NOMO-1 treated with DMSO at 0.1 percent for 48 hours (cell line): Measurements from ENCODE around the gene MAGI2.

Source experiments
- DNase-seq: peaks from one replicate; lab custom pipeline; 2025; ENCODE audit not compliant: unreplicated experiment; lab: John Stamatoyannopoulos, UW

Gene MAGI2

DNA sequence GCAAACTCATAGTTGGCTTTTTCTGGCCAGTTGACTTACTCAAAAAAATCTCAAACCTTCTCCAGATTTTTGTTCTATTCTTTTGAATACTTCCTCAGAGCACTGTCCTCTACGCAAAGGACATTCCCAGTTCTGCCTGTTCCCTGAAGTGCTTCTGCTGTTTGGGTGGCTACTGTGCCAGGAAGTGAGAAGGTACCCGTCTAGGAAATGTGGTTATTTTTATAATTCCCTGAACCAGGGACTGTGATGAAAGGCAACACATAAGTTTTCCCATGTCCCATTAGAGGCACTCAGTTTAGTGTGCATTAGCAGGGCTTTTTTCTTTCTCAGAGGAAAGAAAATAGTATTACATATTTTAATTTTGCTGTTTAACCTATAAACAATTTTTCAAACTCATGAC is 1284.6 kb downstream of the MAGI2 start:
- DNase-seq, result no peak

DNA sequence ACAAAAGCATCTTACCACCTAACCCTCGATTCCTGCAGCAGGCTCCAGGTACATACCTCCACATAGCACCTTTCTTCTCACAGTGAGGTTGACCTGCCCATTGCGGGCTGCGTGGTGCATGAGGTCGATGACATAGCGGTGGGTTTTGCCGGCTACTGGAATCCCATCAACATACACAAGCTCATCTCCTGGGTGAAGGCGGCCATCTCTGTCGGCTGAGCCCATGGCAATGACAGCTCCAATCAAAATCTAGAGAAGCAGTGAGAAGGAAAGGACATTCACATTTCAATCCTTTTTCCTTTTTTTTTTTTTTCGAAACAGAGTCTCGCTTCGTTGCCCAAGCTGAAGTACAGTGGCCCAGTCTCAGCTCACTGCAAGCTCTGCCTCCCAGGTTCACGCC is 1285.6 kb downstream of the MAGI2 start:
- DNase-seq, result no peak

DNA sequence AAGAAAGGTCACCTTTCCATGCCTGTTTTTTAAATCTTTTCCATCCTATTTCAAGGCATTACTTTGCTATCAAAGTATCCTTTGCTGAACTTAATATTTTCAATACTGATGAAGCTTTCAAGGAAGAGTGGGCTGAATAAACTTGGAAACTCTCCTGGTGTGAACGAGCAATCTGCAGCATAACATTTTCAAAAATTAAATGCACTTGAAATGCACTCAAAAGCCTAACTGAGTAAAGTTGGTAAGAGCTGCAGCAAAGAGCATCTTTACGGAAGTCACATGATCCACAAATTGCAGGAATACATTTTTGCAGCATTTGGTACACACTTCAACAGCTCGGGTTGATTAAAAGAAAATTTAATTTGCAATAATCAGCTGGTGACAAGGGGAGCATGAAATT is 1287.6 kb downstream of the MAGI2 start:
- no peak for DNase-seq

DNA sequence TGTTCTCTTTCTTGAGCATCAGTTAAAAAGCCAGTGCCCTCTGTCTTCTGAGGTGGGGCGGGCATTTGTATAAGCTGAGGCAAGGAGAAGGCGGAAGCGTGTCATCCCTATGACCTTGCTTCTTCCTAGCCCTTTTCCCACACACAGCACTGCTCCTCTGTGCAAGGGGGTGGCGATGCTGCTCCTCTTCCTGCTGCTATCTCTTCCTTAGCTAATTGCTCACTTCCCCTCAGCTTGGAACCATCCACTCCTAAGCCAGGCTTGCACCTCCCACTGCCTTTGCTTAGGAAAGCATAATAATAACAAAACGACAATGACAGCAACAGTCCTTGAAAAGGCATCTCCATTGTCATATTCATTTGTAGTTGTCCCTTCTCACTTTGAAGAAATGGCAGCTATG is 1288.0 kb downstream of the MAGI2 start:
- DNase-seq, result no peak

DNA sequence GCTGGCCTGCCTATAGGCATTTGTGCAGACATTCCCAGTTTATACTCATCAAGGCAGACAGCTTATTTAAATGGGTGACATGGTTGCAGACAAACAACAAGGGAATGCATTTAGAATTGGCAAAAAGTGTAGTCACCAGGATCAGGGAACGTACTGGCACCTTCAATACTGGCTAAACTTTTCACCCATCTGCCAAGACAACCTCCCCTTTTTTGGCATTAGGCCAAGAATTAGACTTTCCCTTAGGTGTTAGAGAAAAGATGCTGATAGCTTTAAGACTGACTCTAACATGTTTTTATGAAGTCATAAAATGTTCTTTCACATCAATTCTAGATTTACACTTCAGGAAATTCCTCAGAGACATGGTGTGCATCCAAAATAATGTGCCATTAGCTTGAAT is 1289.0 kb downstream of the MAGI2 start:
- no peak for DNase-seq

DNA sequence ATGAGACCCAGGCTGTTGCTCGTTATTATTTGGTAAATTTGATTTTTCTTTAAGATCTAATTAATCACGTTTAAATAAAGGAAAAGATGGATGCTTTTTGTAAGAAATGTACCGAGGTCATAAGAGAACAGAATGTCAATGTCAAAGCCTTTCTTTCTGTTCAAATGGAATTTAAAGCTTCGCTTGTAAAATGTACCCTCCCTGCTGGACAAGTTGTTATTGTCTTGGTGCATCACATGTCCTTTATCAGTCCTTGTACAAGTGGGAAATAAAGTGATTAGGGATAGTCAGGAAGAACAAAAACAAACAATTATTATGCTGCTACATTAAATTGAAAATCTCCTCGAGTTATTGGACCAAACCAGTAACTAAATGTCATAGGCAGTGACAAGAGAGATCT is 1291.7 kb downstream of the MAGI2 start:
- no peak for DNase-seq

DNA sequence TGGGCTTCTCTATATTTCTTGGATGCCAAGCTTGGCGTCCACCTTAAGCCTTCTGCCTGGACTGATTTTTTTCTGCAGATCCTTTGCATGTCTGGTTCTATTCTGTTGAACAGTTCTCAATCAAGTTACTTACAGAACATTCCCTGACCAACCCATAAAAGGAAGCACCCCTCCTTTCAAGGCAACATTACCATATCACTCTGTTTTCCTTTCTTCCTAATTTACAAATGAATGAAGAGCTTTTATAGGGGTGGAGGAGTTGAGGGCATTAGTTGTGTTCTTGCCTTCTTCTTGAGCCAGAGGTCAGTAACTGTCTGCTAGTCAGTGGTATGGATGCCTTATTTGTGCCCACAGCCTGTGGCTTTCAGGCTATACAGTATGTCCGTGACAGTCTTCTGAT is 1293.9 kb downstream of the MAGI2 start:
- DNase-seq, result no peak

DNA sequence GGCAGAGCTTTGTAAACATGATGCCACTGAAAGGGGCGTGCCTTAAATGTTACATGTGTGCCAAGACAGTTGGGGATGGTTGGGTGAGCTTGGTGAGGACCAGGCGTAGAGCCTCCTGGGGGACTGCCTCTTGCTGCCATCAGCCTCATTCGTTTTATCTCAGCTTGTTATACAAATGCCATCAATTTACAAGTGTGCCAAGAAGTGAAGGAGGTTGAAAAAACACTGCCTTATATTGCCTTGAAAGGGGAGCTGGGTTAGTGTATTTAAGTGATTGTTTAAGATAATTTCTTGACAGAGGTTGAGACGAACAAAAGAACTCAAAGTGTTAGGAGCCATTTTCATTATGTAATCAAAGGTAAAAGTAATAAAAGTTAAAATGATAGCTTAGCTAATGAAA is 1300.2 kb downstream of the MAGI2 start:
- no peak for DNase-seq

DNA sequence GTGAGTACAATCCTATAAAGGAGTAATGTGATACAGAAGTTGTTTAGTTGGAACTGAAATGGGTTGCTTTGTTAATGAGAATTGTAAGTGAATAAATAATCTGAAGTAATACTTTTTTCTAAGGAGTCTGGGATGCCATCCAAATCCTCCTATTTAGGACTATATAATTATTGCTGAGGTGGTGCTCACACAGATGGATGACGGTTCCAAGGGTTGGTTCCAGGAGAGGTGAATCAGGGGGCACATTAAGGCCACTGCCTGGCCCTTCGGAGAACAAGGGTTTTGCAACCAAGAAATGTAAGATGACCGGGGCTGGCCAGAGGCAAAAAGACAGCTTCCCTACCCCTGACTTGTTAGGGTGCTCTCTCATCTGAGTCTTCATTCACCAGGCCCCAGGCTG is 1302.2 kb downstream of the MAGI2 start:
- no peak for DNase-seq

DNA sequence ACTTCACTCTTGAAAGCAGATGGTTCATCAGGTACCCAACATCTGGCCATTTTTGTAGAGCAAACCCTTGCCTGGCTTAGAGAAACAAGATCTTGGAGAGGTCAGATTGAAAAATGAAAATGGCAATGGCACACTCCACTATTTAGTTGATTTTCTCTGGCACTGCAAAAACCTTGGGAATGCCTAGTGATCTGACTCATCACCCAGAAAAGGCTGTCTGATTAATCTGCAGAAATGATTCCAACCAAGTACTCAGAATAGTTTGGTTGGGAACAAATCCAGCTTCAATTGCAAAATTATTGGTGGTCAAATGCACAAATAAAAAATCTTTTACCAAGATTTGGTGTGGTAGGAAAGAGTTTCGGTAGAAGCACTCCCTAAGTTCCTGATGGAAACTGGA is 1303.7 kb downstream of the MAGI2 start:
- DNase-seq, result no peak

DNA sequence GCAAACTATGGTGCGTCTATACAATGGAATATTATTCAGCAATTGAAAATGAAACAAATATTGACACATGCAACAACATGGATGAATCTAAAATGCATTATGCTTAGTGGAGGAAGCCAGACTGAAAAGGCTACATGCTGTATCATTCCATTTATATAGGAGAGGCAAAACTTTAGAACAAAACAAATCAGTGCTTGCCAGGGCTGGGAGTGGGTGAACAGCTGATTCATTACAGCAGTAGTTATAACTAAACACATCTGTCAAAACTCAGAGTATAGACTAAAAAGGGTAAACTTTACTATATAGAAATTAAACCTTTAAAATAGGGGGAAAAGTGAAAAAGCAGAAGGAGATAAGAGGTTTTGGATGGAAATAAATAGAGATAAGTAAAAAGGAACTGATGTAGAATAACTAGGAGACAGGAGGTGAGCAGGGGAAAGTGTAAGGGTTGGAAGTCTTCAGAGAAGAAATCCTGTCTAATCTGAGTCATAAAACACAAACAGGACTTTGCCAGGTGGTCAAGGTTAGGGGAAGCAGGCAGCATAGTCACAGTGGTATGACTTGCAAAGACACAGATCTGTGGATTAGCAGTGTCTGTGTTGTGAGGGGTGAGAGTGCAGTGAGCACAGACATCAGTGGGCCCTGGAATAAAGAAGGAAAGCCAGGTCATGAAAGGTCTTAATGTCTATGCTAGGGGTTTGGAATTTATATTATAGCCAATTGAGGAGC is 1305.1 kb downstream of the MAGI2 start:
- DNase-seq, result no peak

DNA sequence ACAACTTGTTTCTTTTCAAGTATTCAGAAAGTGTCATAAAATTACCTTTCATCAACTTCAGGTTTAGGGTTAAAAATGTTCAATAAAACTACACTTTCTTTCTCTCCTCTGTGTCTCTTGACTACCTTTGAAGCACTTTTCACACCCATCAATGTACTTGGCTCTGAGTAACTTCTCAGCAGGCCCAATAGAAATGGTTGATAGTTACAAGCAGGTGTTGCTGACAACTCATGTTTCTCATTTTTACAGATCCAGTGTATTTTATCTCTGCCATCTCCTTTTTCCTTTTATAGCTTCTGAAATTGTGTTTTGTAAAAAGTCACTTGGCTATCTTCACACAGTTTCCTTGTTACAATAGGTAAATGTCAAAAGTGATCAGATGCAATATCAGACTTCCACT is 1306.9 kb downstream of the MAGI2 start:
- no peak for DNase-seq

DNA sequence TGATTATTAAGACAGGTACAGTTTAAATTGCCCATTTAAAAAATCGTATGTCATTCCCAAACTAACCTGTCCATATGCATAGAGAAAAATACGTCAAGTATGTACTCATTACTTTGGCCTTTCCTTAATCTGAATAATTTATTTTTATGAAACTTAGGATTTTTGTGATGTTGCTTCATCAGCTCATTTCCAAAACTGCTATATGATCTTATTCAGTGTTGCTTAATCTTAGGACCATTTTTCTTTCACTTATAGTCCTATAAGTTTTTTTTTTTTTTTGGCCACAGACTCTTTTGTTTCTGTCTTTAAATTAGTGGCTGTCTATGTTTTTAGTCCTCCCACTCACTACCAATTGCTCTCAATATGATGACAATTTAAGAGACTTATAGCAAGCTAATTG is 1309.8 kb downstream of the MAGI2 start:
- no peak for DNase-seq

DNA sequence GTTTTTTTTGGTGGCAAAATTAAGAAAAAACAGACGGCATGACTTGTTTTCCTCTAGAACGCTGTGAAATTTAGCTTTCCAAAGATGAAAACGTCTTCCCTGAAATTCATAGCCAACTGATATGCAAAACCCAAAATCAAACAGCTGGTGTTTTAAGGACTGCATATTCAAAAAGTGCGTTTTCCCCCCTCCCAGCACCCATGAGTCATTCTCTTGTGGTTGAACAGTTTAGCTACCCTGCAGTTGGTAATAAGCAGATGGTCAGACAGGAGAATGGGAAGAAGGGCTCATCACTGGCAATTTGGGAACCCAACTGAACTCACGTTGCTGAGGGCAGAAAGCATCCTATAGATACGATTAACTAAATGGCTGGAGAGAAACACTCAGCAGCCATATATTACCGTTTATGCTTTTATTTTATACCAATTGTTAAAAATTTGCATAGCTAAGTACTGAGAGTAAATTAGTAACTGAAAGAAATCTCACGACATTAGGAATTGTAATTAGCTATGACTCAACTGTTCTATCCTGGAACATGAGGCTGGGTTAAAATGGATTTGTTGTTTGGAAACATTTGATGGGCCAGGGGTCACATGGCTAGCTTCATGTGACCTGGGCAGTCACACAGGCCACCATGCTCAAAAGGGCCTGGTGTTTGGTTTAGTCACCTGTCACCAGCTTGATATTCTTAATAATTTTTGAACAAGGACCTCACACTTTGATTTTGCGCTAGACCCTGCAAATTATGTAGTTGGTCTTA is 1311.8 kb downstream of the MAGI2 start:
- DNase-seq, result peak; percentile 27

DNA sequence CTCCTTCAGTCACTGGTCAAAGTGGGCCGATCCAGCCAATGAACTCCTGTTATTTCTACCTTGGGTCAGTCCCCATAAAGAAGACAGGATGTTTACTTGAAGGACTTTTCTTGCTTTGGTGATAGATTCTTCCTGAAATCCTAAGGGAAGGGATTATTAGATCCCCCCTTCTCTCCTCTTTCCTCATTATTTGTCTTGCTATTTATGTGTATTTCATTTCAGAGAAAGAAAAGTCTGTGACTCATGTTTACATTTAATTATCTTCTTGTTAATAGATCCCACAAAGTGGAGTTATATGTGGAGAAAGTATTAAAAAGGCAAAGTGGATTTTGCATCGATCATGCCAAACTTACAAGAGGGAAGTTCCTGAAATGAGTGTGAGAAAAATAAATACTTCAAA is 1313.4 kb downstream of the MAGI2 start:
- DNase-seq, result no peak

DNA sequence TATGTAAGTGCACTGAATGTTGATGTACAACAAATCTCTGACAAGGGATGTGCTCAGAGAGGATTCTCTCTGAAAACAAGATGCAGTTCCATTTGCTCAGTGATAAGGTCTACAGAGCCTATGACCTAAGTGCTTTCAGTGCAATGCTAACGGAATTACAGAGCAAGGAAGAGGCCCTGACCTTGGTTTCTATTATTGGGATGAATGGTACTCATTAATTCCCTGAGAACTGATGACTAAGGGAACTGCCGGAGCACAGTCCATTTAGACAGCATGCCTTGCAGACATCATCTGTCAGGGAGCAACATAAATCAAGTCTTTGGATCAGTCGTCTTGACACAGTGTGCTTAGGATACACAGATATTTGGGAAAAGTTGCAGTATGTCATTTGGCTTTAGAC is 1314.1 kb downstream of the MAGI2 start:
- DNase-seq, result no peak

DNA sequence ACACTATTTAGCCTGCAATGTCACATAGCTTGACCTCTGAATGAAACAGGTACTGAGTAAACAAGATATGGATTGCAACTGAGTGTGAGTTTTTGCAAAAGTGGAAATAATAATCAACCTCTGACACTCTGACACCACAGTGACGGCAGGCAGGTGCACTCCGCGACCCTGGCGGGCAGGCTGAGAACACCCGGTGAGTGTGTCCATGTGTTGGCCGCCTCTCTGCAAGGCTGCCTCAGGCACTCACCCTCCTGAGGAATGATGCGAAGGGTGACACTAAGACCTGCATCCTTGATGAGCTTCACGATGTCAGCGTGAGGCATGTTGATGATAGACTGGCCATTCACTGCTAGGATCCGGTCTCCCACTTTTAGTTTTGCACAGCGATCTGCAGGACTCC is 1318.7 kb downstream of the MAGI2 start:
- no peak for DNase-seq

DNA sequence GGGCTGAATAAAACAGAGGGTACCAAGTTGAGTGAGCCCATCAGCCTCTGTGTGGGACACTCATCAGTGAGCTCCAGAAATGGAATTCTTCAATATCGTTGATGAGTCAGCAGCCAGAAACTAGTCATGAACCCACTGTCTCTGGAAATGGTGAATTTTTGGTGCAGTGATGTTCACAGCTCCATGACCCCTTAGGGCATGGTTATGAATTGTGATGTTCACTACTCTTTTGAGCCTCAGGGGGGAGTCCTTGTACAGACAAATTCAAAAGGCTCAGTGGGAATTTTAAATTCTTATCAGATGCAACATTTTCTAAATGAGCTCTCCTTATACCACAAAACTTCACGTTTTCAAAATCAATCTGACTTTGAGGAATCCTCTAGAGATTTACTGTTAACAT is 1319.2 kb downstream of the MAGI2 start:
- peak; percentile 9 for DNase-seq

DNA sequence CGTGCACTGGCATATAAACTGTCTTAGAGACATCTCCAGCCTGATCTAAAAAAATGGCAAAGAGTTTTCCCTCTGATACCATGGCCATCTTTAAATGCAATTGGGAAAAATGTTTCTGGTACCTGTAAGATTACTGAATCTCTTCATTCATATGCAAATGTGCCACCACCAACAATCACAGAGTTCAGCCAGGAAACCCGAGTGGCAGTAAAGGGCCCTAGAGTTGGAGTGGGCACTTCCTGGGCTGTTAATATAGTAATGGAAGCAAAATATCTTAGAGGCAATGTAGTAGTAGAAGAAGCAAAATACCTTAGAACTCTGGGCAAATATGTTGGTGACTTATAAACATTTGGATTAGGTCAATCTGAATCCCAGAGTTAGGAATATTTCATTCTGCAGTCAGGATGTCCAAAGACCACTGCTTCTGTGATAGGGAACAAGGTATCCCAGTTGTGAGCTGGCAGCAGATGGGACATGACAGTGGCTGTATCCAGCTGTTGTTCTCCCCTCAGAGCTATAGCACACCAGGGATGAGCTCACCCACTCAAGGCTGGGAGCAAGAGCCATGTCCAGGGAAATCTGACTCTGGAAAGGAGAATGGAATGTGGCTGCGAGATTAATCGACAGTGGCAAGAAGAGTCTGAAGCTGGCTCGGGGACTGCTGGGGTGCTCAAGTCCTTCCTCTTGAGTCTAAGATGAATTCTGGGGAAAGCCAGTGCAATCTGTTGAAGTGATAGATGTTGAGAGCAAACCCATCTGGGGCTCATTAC is 1322.8 kb downstream of the MAGI2 start:
- no peak for DNase-seq

DNA sequence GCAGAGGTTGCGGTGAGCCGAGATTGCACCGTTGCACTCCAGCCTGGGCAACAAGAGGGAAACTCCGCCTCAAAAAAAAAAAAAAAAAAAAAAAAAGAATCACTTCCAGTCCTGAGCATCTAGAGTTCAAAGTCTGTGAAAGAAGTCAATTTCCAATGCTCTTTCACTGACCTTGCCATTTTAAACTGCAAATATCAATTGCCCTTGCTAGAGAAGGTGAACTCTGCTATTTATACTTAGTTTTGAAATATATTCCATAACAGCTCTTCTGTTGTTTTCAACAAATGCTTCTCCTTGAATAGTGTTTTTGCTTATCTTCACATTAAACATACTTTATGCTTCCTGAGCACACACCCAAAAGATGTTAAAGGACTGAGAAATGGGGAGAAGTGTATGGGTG is 1323.6 kb downstream of the MAGI2 start:
- no peak for DNase-seq

DNA sequence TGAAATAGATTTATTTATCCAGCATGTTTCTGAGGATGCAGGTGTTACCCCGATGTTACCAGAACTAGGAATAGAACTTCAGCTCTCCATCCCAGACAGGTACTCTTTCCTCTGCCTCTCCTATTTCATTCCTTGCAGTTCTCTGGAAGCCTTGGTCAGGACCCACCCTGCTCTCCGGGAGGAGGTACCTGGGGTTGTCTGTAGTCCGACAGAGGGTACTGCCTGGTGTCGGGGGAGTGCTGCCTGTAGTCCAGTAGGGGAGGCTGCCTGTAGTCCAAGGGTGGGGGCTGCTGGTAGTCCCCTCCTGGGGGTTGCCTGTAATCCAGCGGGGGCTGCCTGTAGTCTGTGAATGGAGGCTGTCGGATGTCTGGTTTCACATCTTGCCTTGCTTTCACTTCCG is 1326.5 kb downstream of the MAGI2 start:
- DNase-seq, result no peak

DNA sequence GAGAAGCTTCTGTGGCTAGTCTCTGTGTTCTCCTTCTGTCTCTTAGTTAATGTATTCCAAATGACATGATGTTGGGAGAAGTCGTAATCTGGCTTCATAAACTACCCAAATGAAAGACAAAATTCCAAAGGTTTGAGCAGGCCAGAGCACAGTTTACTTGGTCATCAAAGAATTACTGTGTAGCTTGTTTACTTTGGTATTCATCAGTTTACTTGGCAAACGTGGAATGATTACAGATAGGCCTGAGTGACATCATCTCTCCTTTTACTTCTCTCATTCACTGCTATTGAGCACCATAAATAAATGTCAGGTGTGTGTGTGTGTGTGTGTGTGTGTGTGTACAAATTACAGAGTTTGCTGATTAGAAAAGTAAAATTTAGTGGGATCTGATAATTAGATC is 1327.6 kb downstream of the MAGI2 start:
- no peak for DNase-seq
